NCI-H2081 treated with DMSO at 0.1 percent for 48 hours (cell line): ENCODE measurements around the gene PLEK.
"Not testable (repeated sequence)": the region's sequence is repeated elsewhere in the genome, so short reads cannot be mapped to it uniquely, and the experiment has no call there.

Experiments used
- DNase-seq: peaks from one replicate; lab custom pipeline; 2025; lab: John Stamatoyannopoulos, UW

The PLEK gene

DNA sequence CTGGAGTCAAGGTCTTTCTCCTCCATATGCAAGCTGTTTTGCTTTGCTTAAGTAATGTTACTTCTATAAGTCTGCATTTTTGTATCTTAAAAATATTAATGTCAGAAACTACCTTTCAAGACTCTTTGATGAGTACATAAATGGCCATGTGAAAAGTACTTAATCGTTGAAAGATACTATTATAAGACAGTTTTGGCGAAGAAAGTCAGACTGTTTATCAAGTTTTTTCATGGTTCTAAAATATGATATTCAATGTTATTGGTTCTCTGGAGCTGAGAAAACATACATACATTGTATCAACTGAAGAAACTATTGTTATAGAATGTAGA is 76.9 kb downstream of the PLEK start:
- DNase-seq: no peak

DNA sequence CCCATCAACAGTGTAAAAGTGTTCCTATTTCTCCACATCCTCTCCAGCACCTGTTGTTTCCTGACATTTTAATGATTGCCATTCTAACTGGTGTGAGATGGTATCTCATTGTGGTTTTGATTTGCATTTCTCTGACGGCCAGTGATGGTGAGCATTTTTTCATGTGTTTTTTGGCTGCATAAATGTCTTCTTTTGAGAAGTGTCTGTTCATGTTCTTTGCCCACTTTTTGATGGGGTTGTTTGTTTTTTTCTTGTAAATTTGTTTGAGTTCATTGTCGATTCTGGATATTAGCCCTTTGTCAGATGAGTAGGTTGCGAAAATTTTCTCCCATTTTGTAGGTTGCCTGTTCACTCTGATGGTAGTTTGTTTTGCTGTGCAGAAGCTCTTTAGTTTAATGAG is 81.3 kb downstream of the PLEK start:
- not testable (repeated sequence) for DNase-seq
